GM18858 (cell line): Measurements from ENCODE around the gene HIVEP3.

Source experiments
- ATAC-seq: cut with Tn5 transposase; IDR thresholded peaks from one replicate; pipeline ENCODE4 v1.9.1; 2021; ENCODE audit not compliant: unreplicated experiment

HIVEP3 gene

DNA sequence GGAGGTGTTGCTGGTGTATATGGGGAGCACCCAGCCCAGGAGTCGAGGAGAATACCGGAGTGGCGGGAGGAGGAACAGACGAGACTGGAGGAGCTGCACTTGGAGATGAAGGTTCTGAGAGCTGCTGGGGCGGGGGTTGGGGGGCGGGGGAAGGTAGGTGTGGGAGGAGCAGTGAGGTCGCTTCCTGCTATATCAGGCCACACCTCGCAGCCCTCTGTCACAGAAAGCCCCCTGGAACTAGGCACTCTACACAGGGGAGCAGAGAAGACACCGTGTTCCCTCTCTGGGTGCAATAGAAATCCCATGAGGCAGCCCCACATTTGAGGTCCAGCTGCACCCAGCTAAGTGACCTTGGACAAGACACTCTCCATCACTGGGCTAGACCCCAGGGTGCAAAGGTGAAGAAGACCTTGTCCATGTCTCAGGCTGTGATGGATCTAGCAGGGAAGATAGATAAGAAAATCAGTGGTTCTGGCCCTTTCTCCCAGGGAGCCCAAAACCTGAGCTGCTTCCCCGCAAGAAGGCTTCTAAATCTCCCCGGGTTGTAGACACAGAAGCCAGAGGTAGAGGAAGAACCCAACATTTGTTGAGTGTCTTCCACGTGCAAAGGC, 278.5 kb downstream of the HIVEP3 start:
- ATAC-seq: no peak

GRCh38 chr1:41639332-41639936, 279.3 kb downstream of the HIVEP3 start:
- ATAC-seq: no peak

DNA sequence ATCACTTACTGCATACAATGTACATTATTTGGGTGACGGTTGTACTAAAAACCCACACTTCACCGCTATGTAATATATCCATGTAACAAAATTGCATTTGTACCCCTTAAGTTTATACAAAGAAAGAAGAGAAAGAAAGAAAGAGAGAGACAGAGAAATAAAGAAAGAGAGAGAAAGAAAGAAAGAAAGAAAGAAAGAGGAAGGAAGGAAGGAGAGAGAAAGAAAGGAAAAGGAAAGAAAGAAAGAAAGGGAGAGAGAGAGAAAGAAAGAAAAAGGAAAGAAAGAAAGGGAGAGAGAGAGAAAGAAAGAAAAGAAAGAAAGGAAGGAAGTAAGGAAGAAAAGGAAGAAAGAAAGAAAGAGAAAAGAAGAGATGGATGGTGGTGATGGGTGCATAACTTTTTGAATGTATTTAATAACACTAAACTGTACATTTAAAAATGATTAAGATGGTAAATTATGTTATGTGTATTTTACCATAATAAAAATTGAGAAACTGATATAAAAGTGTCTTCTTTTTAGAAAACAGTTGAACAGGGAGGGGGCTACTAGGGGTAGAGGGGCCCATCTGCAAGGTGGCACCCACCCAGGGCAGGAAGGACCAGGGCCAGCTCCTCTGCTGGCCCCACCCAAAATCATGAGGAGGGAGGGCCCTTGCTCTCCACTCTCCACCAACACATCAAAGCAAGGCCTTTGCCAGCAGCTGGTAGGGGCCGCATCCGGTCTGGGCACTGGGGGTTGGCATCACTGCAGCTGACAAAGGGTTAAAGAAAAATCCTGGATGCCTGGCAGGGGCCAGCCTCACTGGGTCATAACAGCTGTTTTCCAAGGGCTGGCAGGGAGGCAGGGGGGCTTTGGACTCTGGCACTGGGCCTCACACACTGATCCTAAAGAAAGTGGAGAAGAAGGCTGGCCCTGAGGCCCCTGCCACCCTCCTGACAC, 280.4 kb downstream of the HIVEP3 start:
- no peak for ATAC-seq

- ATAC-seq: no peak
Measured at GRCh38 chr1:41637367-41637766, 281.4 kb downstream of the HIVEP3 start.

GRCh38 chr1:41633764-41634163, 285.0 kb downstream of the HIVEP3 start:
- no peak for ATAC-seq

- ATAC-seq: no peak
Measured at GRCh38 chr1:41632781-41633575, 285.7 kb downstream of the HIVEP3 start.

DNA sequence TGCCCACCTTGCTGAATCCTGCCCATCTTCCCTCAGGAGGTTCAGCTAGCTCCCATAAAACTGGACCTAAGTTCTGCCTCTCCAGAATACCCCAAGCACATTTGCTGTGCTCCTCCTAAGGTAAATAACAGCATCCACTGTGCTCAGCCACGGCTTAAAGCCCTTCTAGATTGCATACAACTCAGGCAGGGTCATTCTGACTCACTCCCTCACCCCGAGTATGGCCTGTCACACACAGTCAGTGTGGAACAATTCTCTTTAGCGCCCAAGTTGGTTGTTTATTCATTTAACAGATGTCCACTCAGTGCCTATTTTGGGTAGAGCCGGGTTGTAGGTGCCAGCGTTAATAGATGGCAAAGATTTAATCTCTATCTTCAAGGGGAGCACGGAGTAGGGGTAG, 286.8 kb downstream of the HIVEP3 start:
- no peak for ATAC-seq

- no peak for ATAC-seq
Measured at GRCh38 chr1:41631154-41631553, 287.6 kb downstream of the HIVEP3 start.

DNA sequence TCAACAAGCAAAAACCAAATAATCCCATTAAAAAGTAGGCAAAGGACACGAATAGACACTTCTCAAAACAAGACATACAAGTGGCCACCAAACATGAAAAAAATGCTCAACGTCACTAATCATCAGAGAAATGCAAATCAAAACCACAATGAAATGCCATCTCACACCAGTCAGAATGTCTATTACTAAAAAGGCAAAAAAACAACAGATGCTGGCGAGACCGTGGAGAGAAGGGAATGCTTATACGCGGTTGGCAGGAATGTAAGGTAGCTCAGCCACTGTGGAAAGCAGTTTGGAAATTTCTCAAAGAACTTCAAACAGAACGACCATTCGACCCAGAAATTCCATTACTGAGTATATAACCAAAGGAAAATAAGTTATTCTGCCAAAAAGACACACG, 289.2 kb downstream of the HIVEP3 start:
- ATAC-seq: no peak

GRCh38 chr1:41629141-41629540, 289.6 kb downstream of the HIVEP3 start:
- ATAC-seq: no peak

DNA sequence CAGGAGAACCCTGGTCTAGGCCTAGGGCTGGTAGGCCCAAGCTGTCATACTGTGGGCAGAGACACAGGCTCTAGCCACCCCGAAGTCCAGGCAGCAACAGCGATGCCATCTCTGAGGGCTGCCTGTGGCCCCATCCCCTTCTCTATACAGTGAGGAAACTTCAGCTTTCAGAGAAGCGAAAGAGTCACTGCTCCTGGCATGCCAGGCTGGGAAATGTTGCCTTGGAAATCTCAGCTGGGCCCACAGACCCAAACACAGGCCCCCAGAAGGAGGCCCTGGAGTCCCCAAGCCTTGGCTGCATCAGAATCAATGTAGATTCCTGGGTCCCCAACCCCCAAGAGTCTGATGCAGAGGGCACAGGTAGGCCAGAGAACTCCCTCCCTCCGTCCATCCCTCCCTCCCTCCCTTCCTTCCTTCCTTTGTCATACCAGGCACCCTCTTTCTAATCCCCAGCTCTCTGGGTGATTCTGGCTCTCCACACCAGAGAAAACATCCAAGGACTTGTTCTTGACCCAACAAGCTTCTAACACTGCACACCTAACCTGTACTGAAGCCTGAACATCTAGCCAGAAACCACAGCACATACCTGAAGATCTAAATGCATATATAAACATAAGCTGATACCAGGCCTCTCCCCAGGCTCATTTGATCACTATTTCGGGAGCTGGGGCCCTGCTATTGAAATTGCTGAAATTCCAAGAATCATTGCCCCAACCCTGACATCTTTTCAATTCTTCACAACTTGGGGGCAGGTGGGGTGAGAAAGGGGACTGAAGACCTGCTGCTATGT, 291.0 kb downstream of the HIVEP3 start:
- no peak for ATAC-seq

GRCh38 chr1:41626616-41627375, 291.9 kb downstream of the HIVEP3 start:
- no peak for ATAC-seq

- ATAC-seq: no peak
Measured at GRCh38 chr1:41626146-41626545, 292.6 kb downstream of the HIVEP3 start.

GRCh38 chr1:41623736-41624135, 295.0 kb downstream of the HIVEP3 start:
- ATAC-seq: no peak

GRCh38 chr1:41622859-41623732, 295.6 kb downstream of the HIVEP3 start:
- ATAC-seq: peak; percentile 78

DNA sequence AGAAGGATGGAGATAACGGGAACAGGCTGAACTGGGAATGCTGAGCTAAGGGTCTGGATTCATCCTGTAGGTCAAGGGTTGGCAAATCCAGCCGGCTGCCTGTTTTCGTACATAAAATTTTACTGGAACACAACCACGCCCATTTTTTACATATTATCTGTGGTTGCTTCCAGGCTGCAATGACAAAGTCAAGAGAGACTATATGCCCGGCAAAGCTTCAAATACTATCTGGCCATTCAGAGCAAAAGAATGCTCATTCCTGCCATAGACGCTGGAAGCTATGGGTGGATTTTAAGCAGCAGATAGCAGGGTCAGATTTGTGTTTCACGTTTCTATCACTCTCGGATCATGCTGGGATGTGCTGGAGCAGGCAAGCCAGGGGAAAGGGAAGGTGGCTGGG, 296.3 kb downstream of the HIVEP3 start:
- ATAC-seq: no peak

GRCh38 chr1:41621791-41622190, 296.9 kb downstream of the HIVEP3 start:
- ATAC-seq: no peak

GRCh38 chr1:41621256-41621655, 297.5 kb downstream of the HIVEP3 start:
- no peak for ATAC-seq
